HFFc6 (cell line): ENCODE results near the gene SNX11. TPM values are rescaled to one million over a fixed set of nuclear protein-coding genes. Genes with fewer than 3 reads are reported as not detected.

Experiments
- DNase-seq: peaks from one replicate; pipeline ENCODE4 v3.0.0-alpha.2; 2018
- H3K27ac Mint-ChIP-seq: 2 replicates; pipeline ENCODE4 v1.8.0; 2020; ENCODE audit warnings: mild to moderate bottlenecking, mixed read lengths
- H3K27me3 Mint-ChIP-seq: 2 replicates; pipeline ENCODE4 v1.8.0; 2021; ENCODE audit warnings: mild to moderate bottlenecking, moderate library complexity, mixed read lengths; ENCODE audit not compliant: insufficient read depth
- H3K36me3 Mint-ChIP-seq: 2 replicates; pipeline ENCODE4 v1.8.0; 2021; ENCODE audit warnings: low read depth, mixed read lengths
- H3K4me1 Mint-ChIP-seq: 2 replicates; pipeline ENCODE4 v1.8.0; 2020; ENCODE audit warnings: low read depth, mixed read lengths
- H3K4me3 Mint-ChIP-seq: 2 replicates; pipeline ENCODE4 v1.8.0; 2020; ENCODE audit warnings: mild to moderate bottlenecking, moderate library complexity, mixed read lengths
- H3K9me3 Mint-ChIP-seq: 2 replicates; pipeline ENCODE4 v1.8.0; 2020; ENCODE audit warnings: mild to moderate bottlenecking, mixed read lengths
- CTCF ChIP-seq: fragments of 200-600 bp; sonication (generic); IDR thresholded peaks from 2 replicates; pipeline ENCODE4 v1.5.0; 2021; ENCODE audit warnings: antibody characterized with exemption, mild to moderate bottlenecking
- total RNA-seq, 6 experiments: library from RNA; stranded (reverse); fragmentation: NEBNext Ultra II Directional; extraction: Animal tissue kit (Norgen Biotek cat#: 25700); gene quantifications; 2 replicates in 1 of 6; 3 replicates in 5 of 6; pipeline ENCODE4 v1.2.3, GENCODE V29; 2021

Gene SNX11
- total RNA-seq, 6 experiments from 2014 or later = 16.5 to 21.9 (median 19.6) TPM

- no peak for DNase-seq
- Mint-ChIP-seq H3K36me3 (peaks cover 12% of the 10 kb centered on the region; the same call in 1 of the 2 replicates), H3K9me3 (no peaks in the 10 kb centered on the region), H3K4me3 (no peak overlapping the region), H3K27me3 (no peaks in the 10 kb centered on the region; the same call in 1 of the 2 replicates), H3K4me1 (peaks cover 28% of the 10 kb centered on the region), H3K27ac (no peak overlapping the region)
- no peak for TF ChIP-seq CTCF
Measured at GRCh38 chr17:48110761-48111160, 3.2 kb downstream of the SNX11 start.

- H3K27ac Mint-ChIP-seq = no peak overlapping the region
- no peaks in the 10 kb centered on the region; the same call in 1 of the 2 replicates for H3K27me3 Mint-ChIP-seq
- no peak for DNase-seq
- H3K4me3 Mint-ChIP-seq = no peak overlapping the region
- TF ChIP-seq CTCF = no peak
- H3K9me3 Mint-ChIP-seq = no peaks in the 10 kb centered on the region
- H3K36me3 Mint-ChIP-seq = peaks cover 12% of the 10 kb centered on the region; the same call in 1 of the 2 replicates
- peaks cover 25% of the 10 kb centered on the region for H3K4me1 Mint-ChIP-seq
Measured at GRCh38 chr17:48111937-48112241, 4.3 kb downstream of the SNX11 start.

GRCh38 chr17:48113201-48113676, 5.7 kb downstream of the SNX11 start:
- no peak overlapping the region for H3K27ac Mint-ChIP-seq

GRCh38 chr17:48121923-48122664, 14.5 kb downstream of the SNX11 start:
- Mint-ChIP-seq H3K4me1 (peaks cover 9% of the 10 kb centered on the region), H3K36me3 (peaks cover 8% of the 10 kb centered on the region), H3K27ac (no peak overlapping the region), H3K9me3 (no peaks in the 10 kb centered on the region), H3K27me3 (peaks cover 2% of the 10 kb centered on the region; the same call in 1 of the 2 replicates), H3K4me3 (no peak overlapping the region)
- DNase-seq = no peak
- TF ChIP-seq CTCF = no peak

More at GRCh38 chr17:48113201-48113676, 5.7 kb downstream of the SNX11 start:
- Mint-ChIP-seq H3K4me3 (no peak overlapping the region), H3K27me3 (no peaks in the 10 kb centered on the region), H3K9me3 (no peaks in the 10 kb centered on the region), H3K36me3 (peaks cover 12% of the 10 kb centered on the region; the same call in 1 of the 2 replicates), H3K4me1 (peaks cover 21% of the 10 kb centered on the region)
- DNase-seq = no peak
- TF ChIP-seq CTCF = no peak

- Mint-ChIP-seq H3K27me3 (peaks cover 2% of the 10 kb centered on the region; the same call in 1 of the 2 replicates), H3K4me1 (peaks cover 15% of the 10 kb centered on the region), H3K9me3 (no peaks in the 10 kb centered on the region), H3K4me3 (no peak overlapping the region), H3K27ac (no peak overlapping the region), H3K36me3 (peaks cover 8% of the 10 kb centered on the region)
- no peak for DNase-seq
- no peak for TF ChIP-seq CTCF
Measured at GRCh38 chr17:48122665-48123045, 15.1 kb downstream of the SNX11 start.
